ENCODE data around the gene PTPRD. TPM values are rescaled to one million over a fixed set of nuclear protein-coding genes. Genes with fewer than 3 reads are reported as not detected.

The PTPRD gene
- total RNA-seq, 1 experiment from 2014 or later: 4.5 TPM

- no peak for DNase-seq (ENCODE audit: low read depth)
Measured at GRCh38 chr9:8683496-8683895, 1929.3 kb downstream of the PTPRD start.

- no peak for DNase-seq (ENCODE audit: low read depth)
Measured at GRCh38 chr9:8680658-8681057, 1932.1 kb downstream of the PTPRD start.

GRCh38 chr9:8680157-8680556, 1932.6 kb downstream of the PTPRD start:
- DNase-seq (ENCODE audit: low read depth): no peak

- DNase-seq (ENCODE audit: low read depth): no peak
Measured at GRCh38 chr9:8679371-8679822, 1933.4 kb downstream of the PTPRD start.

- no peak for DNase-seq (ENCODE audit: low read depth)
Measured at GRCh38 chr9:8677741-8678140, 1935.1 kb downstream of the PTPRD start.

- no peak for DNase-seq (ENCODE audit: low read depth)
Measured at GRCh38 chr9:8674536-8674935, 1938.3 kb downstream of the PTPRD start.

- no peak for DNase-seq (ENCODE audit: low read depth)
Measured at GRCh38 chr9:8673830-8674229, 1939.0 kb downstream of the PTPRD start.

- DNase-seq (ENCODE audit: low read depth): no peak
Measured at GRCh38 chr9:8670751-8671150, 1942.1 kb downstream of the PTPRD start.

GRCh38 chr9:8668751-8669150, 1944.1 kb downstream of the PTPRD start:
- DNase-seq (ENCODE audit: low read depth): no peak

- no peak for DNase-seq (ENCODE audit: low read depth)
Measured at GRCh38 chr9:8668231-8668630, 1944.6 kb downstream of the PTPRD start.

- DNase-seq (ENCODE audit: low read depth): no peak
Measured at GRCh38 chr9:8666060-8666459, 1946.7 kb downstream of the PTPRD start.

GRCh38 chr9:8660383-8660782, 1952.4 kb downstream of the PTPRD start:
- DNase-seq (ENCODE audit: low read depth): peak; percentile 46

- DNase-seq (ENCODE audit: low read depth): no peak
Measured at GRCh38 chr9:8659108-8659507, 1953.7 kb downstream of the PTPRD start.

GRCh38 chr9:8655071-8655470, 1957.7 kb downstream of the PTPRD start:
- DNase-seq (ENCODE audit: low read depth): no peak

GRCh38 chr9:8653855-8654254, 1958.9 kb downstream of the PTPRD start:
- DNase-seq (ENCODE audit: low read depth): no peak

- DNase-seq (ENCODE audit: low read depth): no peak
Measured at GRCh38 chr9:8653111-8653510, 1959.7 kb downstream of the PTPRD start.

- DNase-seq (ENCODE audit: low read depth): no peak
Measured at GRCh38 chr9:8652255-8652654, 1960.5 kb downstream of the PTPRD start.

- DNase-seq (ENCODE audit: low read depth): no peak
Measured at GRCh38 chr9:8651846-8652215, 1961.0 kb downstream of the PTPRD start.

- DNase-seq (ENCODE audit: low read depth): no peak
Measured at GRCh38 chr9:8651070-8651845, 1961.5 kb downstream of the PTPRD start.

- no peak for DNase-seq (ENCODE audit: low read depth)
Measured at GRCh38 chr9:8649807-8650206, 1963.0 kb downstream of the PTPRD start.

GRCh38 chr9:8649160-8649559, 1963.6 kb downstream of the PTPRD start:
- DNase-seq (ENCODE audit: low read depth): peak; percentile 17

GRCh38 chr9:8648271-8648845, 1964.4 kb downstream of the PTPRD start:
- no peak for DNase-seq (ENCODE audit: low read depth)

- DNase-seq (ENCODE audit: low read depth): no peak
Measured at GRCh38 chr9:8647824-8648223, 1965.0 kb downstream of the PTPRD start.

GRCh38 chr9:8644571-8644970, 1968.2 kb downstream of the PTPRD start:
- DNase-seq (ENCODE audit: low read depth): no peak
